GM12872 (cell line): ENCODE data around the gene S100A6.

Experiments
- TF ChIP-seq, protein P1 (sequence below): IDR thresholded peaks from 3 replicates; pipeline ENCODE4 v1.5.1; 2011; ENCODE audit warnings: low read depth, mild to moderate bottlenecking, low read length, moderate library complexity; ENCODE audit not compliant: insufficient read depth

The S100A6 gene

DNA sequence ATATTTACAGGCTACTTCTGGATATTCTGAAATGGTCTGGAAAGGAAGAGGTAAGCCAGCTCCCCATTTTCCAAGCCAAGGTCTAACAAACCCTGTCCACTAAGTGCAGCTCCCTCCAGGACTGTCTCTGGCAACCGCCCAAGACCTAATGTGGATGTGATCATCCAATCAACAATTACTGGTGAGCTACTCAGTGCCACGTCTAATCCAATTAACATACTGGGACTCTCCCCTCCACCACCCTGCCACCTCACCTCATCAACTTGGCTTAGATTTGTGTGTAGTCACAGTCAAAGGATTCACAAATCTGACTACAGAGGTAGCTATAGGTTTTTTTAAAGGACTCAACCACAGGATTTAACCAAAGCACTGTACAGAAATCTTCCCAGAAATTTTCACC, 49.9 kb downstream of the S100A6 start:
- TF ChIP-seq, protein P1, sequence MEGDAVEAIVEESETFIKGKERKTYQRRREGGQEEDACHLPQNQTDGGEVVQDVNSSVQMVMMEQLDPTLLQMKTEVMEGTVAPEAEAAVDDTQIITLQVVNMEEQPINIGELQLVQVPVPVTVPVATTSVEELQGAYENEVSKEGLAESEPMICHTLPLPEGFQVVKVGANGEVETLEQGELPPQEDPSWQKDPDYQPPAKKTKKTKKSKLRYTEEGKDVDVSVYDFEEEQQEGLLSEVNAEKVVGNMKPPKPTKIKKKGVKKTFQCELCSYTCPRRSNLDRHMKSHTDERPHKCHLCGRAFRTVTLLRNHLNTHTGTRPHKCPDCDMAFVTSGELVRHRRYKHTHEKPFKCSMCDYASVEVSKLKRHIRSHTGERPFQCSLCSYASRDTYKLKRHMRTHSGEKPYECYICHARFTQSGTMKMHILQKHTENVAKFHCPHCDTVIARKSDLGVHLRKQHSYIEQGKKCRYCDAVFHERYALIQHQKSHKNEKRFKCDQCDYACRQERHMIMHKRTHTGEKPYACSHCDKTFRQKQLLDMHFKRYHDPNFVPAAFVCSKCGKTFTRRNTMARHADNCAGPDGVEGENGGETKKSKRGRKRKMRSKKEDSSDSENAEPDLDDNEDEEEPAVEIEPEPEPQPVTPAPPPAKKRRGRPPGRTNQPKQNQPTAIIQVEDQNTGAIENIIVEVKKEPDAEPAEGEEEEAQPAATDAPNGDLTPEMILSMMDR: no peak
